ENCODE results near the gene CRTAC1. TPM values are rescaled to one million over a fixed set of nuclear protein-coding genes. Genes with fewer than 3 reads are reported as not detected.

CRTAC1 gene
- polyA plus RNA-seq, 1 donor (not counting 4 experiments of a cell fraction or from before 2014, with no cell fraction given) = not detected

GRCh38 chr10:97863808-97864207 is 166.6 kb downstream of the CRTAC1 start:
- Histone ChIP-seq H4K20me1 (ENCODE audit: control insufficient read depth, extremely low read depth, insufficient read depth, low read length) (no peaks in the 10 kb centered on the region), H3K9me1 (ENCODE audit: control insufficient read depth, extremely low read depth, insufficient read depth, low read length) (no peaks in the 10 kb centered on the region), H3K27ac (ENCODE audit: control insufficient read depth, insufficient read depth, low read length) (no peak overlapping the region), H3K4me3 (ENCODE audit: control insufficient read depth in 2 of 3, extremely low read depth in 1 of 3, insufficient read depth in 2 of 3, low read depth in 1 of 3, low read length in 3 of 3) (no peak overlapping the region), H3K9me3 (ENCODE audit: control insufficient read depth, low read depth, low read length) (no peaks in the 10 kb centered on the region), H3K4me2 (ENCODE audit: control insufficient read depth, extremely low read depth, insufficient read depth, low read depth, low read length) (no peak overlapping the region), H3K79me2 (ENCODE audit: control insufficient read depth, insufficient read depth, low read length) (no peaks in the 10 kb centered on the region), H3K9ac (ENCODE audit: control insufficient read depth, extremely low read depth, insufficient read depth, low read length) (no peak overlapping the region), H2AFZ (ENCODE audit: control insufficient read depth, low read length) (no peak overlapping the region), H3K4me1 (ENCODE audit: control insufficient read depth, extremely low read depth, insufficient read depth, low read length) (peaks cover 13% of the 10 kb centered on the region), H3K27me3 (ENCODE audit: control insufficient read depth, extremely low read depth, insufficient read depth, low read length) (no peaks in the 10 kb centered on the region), H3K36me3 (ENCODE audit: control insufficient read depth in 2 of 2, extremely low read depth in 1 of 2, insufficient read depth in 2 of 2, low read length in 2 of 2) (peaks cover 0 to 1% of the 10 kb centered on the region in 2 experiments)
- dilution Hi-C loops (cut with MboI; ENCODE audit: extremely low pct_ligation_motif_present, low sequenced_read_pairs) = loop anchor here (25.0 kb wide), 1 partner anchor 102 kb away; the partner anchor contains the start of gene SFRP5
- no peak for DNase-seq (ENCODE audit: low read depth, low spot score)
- no peak for TF ChIP-seq CTCF (optimal IDR thresholded peaks at IDR 0.05 in 1 of 3, IDR thresholded peaks at IDR 0.05 in 1 of 3, conservative IDR thresholded peaks at IDR 0.05 in 1 of 3; ENCODE audit: extremely low read depth in 1 of 3, insufficient read depth in 2 of 3, low read length in 3 of 3)
- TF ChIP-seq EZH2 (IDR thresholded peaks at IDR 0.05; ENCODE audit: low read length) = no peak
- FAIRE-seq = no peak

GRCh38 chr10:97861924-97862323 is 168.5 kb downstream of the CRTAC1 start:
- dilution Hi-C loops (cut with MboI; ENCODE audit: extremely low pct_ligation_motif_present, low sequenced_read_pairs) = loop anchor here (25.0 kb wide), 1 partner anchor 100 kb away; the partner anchor contains the start of gene SFRP5
- no peak for FAIRE-seq
- no peak overlapping the region for H3K4me2 ChIP-seq (ENCODE audit: control insufficient read depth, extremely low read depth, insufficient read depth, low read depth, low read length)

More at GRCh38 chr10:97861924-97862323, 168.5 kb downstream of the CRTAC1 start:
- TF ChIP-seq EZH2 (IDR thresholded peaks at IDR 0.05; ENCODE audit: low read length) (no peak), CTCF (optimal IDR thresholded peaks at IDR 0.05 in 1 of 3, IDR thresholded peaks at IDR 0.05 in 1 of 3, conservative IDR thresholded peaks at IDR 0.05 in 1 of 3; ENCODE audit: extremely low read depth in 1 of 3, insufficient read depth in 2 of 3, low read length in 3 of 3) (no peak)
- Histone ChIP-seq H3K27ac (ENCODE audit: control insufficient read depth, insufficient read depth, low read length) (no peak overlapping the region), H3K79me2 (ENCODE audit: control insufficient read depth, insufficient read depth, low read length) (no peaks in the 10 kb centered on the region), H2AFZ (ENCODE audit: control insufficient read depth, low read length) (no peak overlapping the region), H3K9ac (ENCODE audit: control insufficient read depth, extremely low read depth, insufficient read depth, low read length) (no peak overlapping the region), H3K4me3 (ENCODE audit: control insufficient read depth in 2 of 3, extremely low read depth in 1 of 3, insufficient read depth in 2 of 3, low read depth in 1 of 3, low read length in 3 of 3) (no peak overlapping the region), H3K27me3 (ENCODE audit: control insufficient read depth, extremely low read depth, insufficient read depth, low read length) (no peaks in the 10 kb centered on the region), H3K4me1 (ENCODE audit: control insufficient read depth, extremely low read depth, insufficient read depth, low read length) (peaks cover 10% of the 10 kb centered on the region), H3K9me3 (ENCODE audit: control insufficient read depth, low read depth, low read length) (no peaks in the 10 kb centered on the region), H4K20me1 (ENCODE audit: control insufficient read depth, extremely low read depth, insufficient read depth, low read length) (no peaks in the 10 kb centered on the region), H3K36me3 (ENCODE audit: control insufficient read depth in 2 of 2, extremely low read depth in 1 of 2, insufficient read depth in 2 of 2, low read length in 2 of 2) (peaks cover 0 to 1% of the 10 kb centered on the region in 2 experiments), H3K9me1 (ENCODE audit: control insufficient read depth, extremely low read depth, insufficient read depth, low read length) (no peaks in the 10 kb centered on the region)
- no peak for DNase-seq (ENCODE audit: low read depth, low spot score)

Data from keratinocyte (primary cell).